Fibroblast of pulmonary artery (primary cell): ENCODE data around the gene MYOG.

ENCODE experiments used
- DNase-seq: peaks from one replicate; pipeline ENCODE4 v3.0.0-alpha.2; 2010; ENCODE audit warnings: low read depth
- H3K4me3 ChIP-seq: replicated peaks from 2 replicates; pipeline ENCODE4 v1.5.1; 2011; ENCODE audit warnings: low read depth, mild to moderate bottlenecking, control low read depth, low read length, moderate library complexity
- TF ChIP-seq, protein P1 (sequence below): IDR thresholded peaks from 2 replicates; pipeline ENCODE4 v1.5.1; 2011; ENCODE audit warnings: mild to moderate bottlenecking, control low read depth, low read length, inconsistent platforms; ENCODE audit errors: missing control alignments

MYOG gene

DNA sequence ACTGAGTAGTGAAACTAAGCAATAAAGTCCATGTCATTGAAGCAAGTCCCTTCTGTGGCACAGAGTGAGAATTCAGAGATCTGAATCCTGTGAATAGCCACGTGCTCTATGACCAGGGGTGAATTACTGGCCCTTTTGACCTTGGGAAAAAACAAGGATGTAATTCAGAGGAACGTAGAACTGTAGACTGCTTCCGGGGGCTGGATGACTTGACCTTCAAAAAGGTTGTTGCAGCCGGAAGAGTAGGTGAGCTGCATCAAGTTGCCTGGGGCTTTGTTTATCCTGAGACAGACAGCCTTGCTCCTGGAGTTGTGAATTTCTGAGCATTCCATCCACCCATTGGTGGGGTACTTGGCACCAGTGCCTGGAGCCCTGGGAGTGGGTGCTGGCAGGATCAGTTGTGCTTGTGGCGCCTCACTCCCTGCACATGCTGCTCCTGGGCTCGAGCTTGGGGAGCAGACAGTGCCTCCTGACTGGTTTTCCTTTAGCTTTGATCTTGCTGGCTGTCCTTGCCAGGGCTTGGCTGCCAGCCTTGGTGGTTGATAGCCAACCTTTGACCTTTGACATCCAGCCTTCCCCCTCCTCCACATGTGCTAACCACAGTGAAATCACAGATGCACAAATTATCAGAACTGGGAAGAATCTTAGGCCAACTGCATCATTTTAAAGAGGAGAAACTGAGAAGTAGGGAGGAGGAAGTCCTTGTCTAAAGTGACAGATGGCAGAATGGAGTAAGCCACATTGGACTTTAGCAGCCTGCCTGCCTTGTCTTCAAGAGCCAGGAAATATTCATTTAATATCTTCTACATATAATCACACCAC lies 16.2 kb upstream of the MYOG start:
- H3K4me3 ChIP-seq = no peak overlapping the region
- DNase-seq = no peak
- TF ChIP-seq, protein P1, sequence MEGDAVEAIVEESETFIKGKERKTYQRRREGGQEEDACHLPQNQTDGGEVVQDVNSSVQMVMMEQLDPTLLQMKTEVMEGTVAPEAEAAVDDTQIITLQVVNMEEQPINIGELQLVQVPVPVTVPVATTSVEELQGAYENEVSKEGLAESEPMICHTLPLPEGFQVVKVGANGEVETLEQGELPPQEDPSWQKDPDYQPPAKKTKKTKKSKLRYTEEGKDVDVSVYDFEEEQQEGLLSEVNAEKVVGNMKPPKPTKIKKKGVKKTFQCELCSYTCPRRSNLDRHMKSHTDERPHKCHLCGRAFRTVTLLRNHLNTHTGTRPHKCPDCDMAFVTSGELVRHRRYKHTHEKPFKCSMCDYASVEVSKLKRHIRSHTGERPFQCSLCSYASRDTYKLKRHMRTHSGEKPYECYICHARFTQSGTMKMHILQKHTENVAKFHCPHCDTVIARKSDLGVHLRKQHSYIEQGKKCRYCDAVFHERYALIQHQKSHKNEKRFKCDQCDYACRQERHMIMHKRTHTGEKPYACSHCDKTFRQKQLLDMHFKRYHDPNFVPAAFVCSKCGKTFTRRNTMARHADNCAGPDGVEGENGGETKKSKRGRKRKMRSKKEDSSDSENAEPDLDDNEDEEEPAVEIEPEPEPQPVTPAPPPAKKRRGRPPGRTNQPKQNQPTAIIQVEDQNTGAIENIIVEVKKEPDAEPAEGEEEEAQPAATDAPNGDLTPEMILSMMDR = no peak

DNA sequence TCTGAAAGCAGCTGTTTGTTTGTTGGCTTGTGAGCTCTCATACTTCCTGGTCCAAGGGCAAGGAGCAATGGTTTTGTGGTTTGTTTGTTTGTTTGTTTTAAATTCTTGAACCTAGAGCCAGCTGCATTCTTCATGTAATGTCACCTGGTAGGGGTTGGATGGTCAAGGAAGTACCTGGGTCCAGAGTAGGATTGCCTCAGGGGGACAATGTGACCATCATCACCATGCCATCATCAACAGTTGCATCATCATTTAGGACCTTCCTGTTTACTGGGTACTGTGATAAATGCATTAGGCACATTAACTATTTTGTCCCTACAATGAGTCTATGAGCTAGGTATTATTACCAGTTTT lies 14.7 kb upstream of the MYOG start:
- no peak for DNase-seq
- TF ChIP-seq, protein P1 = no peak
- H3K4me3 ChIP-seq = no peak overlapping the region

DNA sequence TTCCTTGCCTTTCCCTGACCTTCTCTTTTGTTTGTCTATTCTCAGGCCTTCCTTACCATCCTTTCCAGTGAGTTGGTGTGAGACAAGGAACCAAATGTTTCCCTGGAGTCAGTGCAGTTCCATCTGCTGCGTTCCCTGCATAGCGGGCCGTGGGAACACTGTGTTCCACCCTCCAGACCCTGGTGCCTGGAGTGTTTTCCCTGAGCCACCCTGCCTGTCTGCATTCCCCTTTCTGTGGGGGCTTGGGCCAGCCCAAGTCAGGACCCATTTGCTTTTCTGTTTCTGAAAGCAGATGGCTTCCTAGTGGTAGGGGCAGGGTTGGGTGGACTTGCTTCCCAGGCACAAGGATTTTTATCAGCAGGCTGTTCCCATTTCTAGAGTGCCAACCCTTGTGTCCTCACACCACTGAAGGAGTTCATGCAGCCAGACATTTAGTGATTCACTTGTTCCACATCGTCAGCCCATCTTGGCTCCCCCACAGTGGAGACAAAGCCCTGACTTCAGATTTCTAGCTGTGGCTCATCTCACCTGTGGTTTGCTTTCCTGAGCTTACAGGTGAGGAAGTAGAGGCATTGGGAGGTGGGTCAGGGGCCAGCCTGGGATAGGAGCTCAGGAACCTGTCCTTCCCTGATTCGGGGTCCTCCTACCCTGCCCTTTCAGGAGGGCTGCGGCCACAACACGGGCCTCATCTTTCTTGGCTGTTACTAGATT lies 14.1 kb upstream of the MYOG start:
- TF ChIP-seq, protein P1 = no peak
- H3K4me3 ChIP-seq = no peak overlapping the region
- no peak for DNase-seq

DNA sequence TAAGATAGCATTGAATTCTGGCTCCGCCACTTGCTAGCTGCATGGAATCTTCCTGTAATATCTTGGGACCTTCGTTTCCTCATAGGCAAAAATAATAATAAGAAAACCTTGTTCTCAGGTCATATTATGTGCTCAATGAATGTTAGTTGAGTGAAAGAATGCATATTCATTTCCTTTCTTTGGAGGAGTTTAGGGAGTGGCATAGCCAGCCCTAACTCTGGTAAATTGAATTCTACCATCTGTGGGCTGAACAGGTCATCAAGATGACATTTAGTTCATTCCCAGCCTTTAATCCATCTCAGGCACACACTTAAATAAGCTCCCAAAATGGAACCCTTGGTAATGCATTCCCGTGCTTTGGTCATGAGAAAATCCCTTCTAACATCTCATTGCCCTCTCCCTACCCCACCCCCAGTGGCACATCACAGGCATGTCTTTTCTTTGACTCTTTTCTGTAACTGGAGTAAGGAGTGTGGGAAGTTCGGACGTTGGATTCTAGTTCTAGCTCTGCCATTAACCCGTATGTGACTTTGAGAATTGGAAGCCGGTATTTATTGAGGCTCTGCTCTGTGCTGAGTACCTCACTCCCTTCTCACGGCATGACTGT lies 13.2 kb upstream of the MYOG start:
- DNase-seq = no peak
- no peak overlapping the region for H3K4me3 ChIP-seq
- TF ChIP-seq, protein P1 = no peak

DNA sequence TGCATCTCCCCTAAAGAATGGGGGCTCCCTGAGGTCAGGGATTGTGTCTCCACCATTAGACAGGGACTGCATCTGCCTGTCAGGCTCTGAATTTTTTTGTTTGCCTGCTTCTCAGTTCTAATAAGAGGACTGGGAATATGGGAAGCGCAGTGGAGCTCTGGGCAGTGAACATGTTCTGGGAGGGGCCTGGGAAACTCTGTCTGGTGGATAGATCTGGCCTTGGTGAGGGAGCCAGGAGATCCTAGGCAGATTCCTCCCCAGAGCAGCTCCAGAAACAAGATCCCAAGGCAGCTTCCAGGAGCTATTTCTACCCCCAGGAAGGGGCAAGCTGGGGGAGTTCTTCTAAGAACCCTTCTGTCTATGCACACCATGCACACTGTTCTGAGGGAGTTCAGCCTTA lies 12.6 kb upstream of the MYOG start:
- DNase-seq = no peak
- TF ChIP-seq, protein P1 = no peak
- H3K4me3 ChIP-seq = no peak overlapping the region

DNA sequence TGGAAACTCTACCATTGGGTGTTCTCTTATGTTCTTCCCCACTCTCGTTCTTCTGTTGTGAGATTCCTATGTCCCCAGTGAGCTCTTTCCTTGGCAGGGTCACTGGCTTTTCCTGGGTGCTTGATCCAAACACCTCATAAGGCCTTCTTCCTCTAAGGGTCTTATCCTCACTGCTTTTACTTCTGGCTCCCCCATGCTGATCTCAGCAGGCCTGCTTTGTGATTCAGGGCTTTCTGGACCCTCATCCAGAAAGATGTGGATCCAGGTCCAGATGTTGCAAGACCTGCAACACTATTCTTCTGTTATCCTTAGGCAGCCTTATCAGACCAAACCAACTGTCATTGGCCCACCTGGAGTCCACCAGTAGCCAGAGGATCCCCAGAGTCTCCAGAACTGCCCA lies 11.2 kb upstream of the MYOG start:
- TF ChIP-seq, protein P1 = no peak
- no peak for DNase-seq
- no peak overlapping the region for H3K4me3 ChIP-seq
